ENCODE data around the gene CX3CR1. TPM values are rescaled to one million over a fixed set of nuclear protein-coding genes. Genes with fewer than 3 reads are reported as not detected.

Gene CX3CR1
- total RNA-seq, 2 experiments from 2014 or later = 0.13 TPM; not detected in 1

DNA sequence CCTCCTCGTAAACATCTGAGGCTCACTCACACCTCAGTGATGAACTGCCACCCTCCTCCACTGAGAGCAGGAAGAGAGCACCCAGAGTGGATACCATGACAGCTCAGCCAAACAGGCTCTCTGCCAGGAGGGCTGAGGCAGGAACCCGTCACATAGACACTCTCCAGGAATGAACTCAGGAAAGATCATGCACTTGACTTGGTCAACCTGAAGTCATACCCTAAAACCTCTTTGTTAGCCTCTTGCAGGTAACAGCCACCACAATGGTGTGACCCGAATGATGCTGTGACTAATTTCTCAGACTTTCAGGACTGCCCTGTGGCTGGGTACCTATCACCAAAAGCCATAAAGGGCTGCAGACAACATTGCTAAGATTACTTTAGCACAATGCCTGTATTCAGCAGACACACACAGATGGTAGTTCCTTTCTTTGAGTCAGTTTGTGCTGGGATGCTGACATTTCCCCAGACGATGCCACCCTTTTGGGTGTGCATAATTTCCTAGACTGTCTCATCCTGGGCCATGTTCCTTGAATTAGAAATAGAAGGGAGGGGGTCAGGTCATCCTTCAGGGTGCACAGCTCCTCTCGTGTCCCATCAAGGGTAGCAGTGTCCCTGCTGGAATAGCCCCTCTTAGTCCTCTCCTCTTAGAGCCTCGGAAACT, 30.3 kb downstream of the CX3CR1 start:
- TF ChIP-seq CTCF (conservative IDR thresholded peaks at IDR 0.05; ENCODE audit: low read length) (no peak), EZH2phosphoT487 (IDR thresholded peaks at IDR 0.05; ENCODE audit: borderline replicate concordance, low read depth, low read length) (no peak)
- peaks cover 19% of the 10 kb centered on the region for H3K4me1 ChIP-seq (ENCODE audit: insufficient read depth, low read length, poor library complexity, severe bottlenecking)
- no peak overlapping the region for H2AFZ ChIP-seq (ENCODE audit: low read length)
- H3K79me2 ChIP-seq (ENCODE audit: insufficient read depth, low read depth, low read length) = no peaks in the 10 kb centered on the region
- no peak overlapping the region for H3K27ac ChIP-seq (ENCODE audit: low read depth, low read length, poor library complexity, severe bottlenecking)
- H3K9me3 ChIP-seq (ENCODE audit: low read length) = no peaks in the 10 kb centered on the region
- POLR2A ChIA-PET = interaction anchor here (1.2 to 1.4 kb wide), 3 partner anchors 9 to 33 kb away, joined by 3 to 5 read pairs (median 5); no protein-coding TSS in a partner anchor
- H3K36me3 ChIP-seq (ENCODE audit: insufficient read depth, low read length) = no peaks in the 10 kb centered on the region
- BruUV-seq (replicated peaks) = no TSS peak
- intact Hi-C loops (cut with micrococcal nuclease; ENCODE audit: unreplicated experiment) = no loop called here
- DNase-seq (ENCODE audit: low spot score) = no peak
- H3K9me2 ChIP-seq (ENCODE audit: insufficient read depth, low read length) = no peaks in the 10 kb centered on the region
- H4K20me1 ChIP-seq (ENCODE audit: insufficient read depth, low read length) = no peaks in the 10 kb centered on the region
- H3K4me2 ChIP-seq (ENCODE audit: low read length) = no peak overlapping the region
- H3K4me3 ChIP-seq (ENCODE audit: low read depth, low read length, poor library complexity, severe bottlenecking) = no peak overlapping the region
- CTCF ChIA-PET (ENCODE audit: unreplicated experiment) = no interaction called here

DNA sequence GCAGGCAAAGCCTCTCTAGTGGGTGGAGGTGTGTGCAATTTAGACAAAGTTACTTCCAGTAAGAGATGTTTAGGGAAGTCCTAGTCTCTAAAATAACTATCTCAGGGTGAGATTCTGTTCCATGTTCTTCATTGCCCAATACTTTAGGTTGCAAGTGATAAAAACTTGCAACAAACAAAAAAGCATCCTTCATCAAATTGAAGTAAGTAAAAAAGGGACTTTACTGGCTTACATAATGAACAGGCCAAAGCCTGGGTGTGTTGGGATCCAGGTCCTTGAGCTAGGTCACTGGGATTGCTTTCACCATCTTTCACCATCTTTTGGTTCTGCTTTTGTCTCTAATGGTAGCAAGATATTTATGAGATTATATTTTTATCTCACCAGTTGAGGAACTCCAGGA, 38.3 kb downstream of the CX3CR1 start:
- Histone ChIP-seq H3K27ac (ENCODE audit: low read depth, low read length, poor library complexity, severe bottlenecking) (no peak overlapping the region), H3K79me2 (ENCODE audit: insufficient read depth, low read depth, low read length) (no peaks in the 10 kb centered on the region), H2AFZ (ENCODE audit: low read length) (no peak overlapping the region), H3K9me3 (ENCODE audit: low read length) (no peaks in the 10 kb centered on the region), H3K9me2 (ENCODE audit: insufficient read depth, low read length) (no peaks in the 10 kb centered on the region), H3K36me3 (ENCODE audit: insufficient read depth, low read length) (no peaks in the 10 kb centered on the region), H3K4me2 (ENCODE audit: low read length) (no peak overlapping the region), H3K4me1 (ENCODE audit: insufficient read depth, low read length, poor library complexity, severe bottlenecking) (no peaks in the 10 kb centered on the region), H4K20me1 (ENCODE audit: insufficient read depth, low read length) (no peaks in the 10 kb centered on the region), H3K4me3 (ENCODE audit: low read depth, low read length, poor library complexity, severe bottlenecking) (no peak overlapping the region)
- ChIA-PET CTCF (ENCODE audit: unreplicated experiment) (no interaction called here), POLR2A (interaction anchor here (0.6 to 2.0 kb wide), 4 partner anchors 8 to 42 kb away, joined by 3 to 11 read pairs (median 5); no protein-coding TSS in a partner anchor)
- intact Hi-C loops (cut with micrococcal nuclease; ENCODE audit: unreplicated experiment) = no loop called here
- no peak for TF ChIP-seq EZH2phosphoT487 (IDR thresholded peaks at IDR 0.05; ENCODE audit: borderline replicate concordance, low read depth, low read length)
- TF ChIP-seq CTCF (conservative IDR thresholded peaks at IDR 0.05; ENCODE audit: low read length) = no peak
- BruUV-seq (replicated peaks) = no TSS peak
- DNase-seq (ENCODE audit: low spot score) = no peak

- no peak overlapping the region for H2AFZ ChIP-seq (ENCODE audit: low read length)
- no peak overlapping the region for H3K4me2 ChIP-seq (ENCODE audit: low read length)
- intact Hi-C loops (cut with micrococcal nuclease; ENCODE audit: unreplicated experiment) = no loop called here
- peaks cover 19% of the 10 kb centered on the region for H3K4me1 ChIP-seq (ENCODE audit: insufficient read depth, low read length, poor library complexity, severe bottlenecking)
- H3K9me2 ChIP-seq (ENCODE audit: insufficient read depth, low read length) = no peaks in the 10 kb centered on the region
- no peaks in the 10 kb centered on the region for H4K20me1 ChIP-seq (ENCODE audit: insufficient read depth, low read length)
- DNase-seq (ENCODE audit: low spot score) = no peak
- no peak overlapping the region for H3K4me3 ChIP-seq (ENCODE audit: low read depth, low read length, poor library complexity, severe bottlenecking)
- H3K79me2 ChIP-seq (ENCODE audit: insufficient read depth, low read depth, low read length) = no peaks in the 10 kb centered on the region
- no TSS peak for BruUV-seq (replicated peaks)
- TF ChIP-seq CTCF (conservative IDR thresholded peaks at IDR 0.05; ENCODE audit: low read length) (no peak), EZH2phosphoT487 (IDR thresholded peaks at IDR 0.05; ENCODE audit: borderline replicate concordance, low read depth, low read length) (no peak)
- ChIA-PET CTCF (ENCODE audit: unreplicated experiment) (interaction anchor here (1.2 kb wide), 1 partner anchor 51 kb away, joined by 3 read pairs; no protein-coding TSS in a partner anchor), POLR2A (interaction anchor here (1.2 kb wide), 1 partner anchor 13 kb away, joined by 5 read pairs; no protein-coding TSS in a partner anchor)
- no peak overlapping the region for H3K27ac ChIP-seq (ENCODE audit: low read depth, low read length, poor library complexity, severe bottlenecking)
- no peaks in the 10 kb centered on the region for H3K9me3 ChIP-seq (ENCODE audit: low read length)
- H3K36me3 ChIP-seq (ENCODE audit: insufficient read depth, low read length) = no peaks in the 10 kb centered on the region
These were observed 42.8 kb downstream of the CX3CR1 start for GRCh38 chr3:39237027-39237426.
